Anterior cingulate cortex (tissue), 58 donors: Measurements from ENCODE around the gene MRPL53.
A peak's percentile ranks its signal among the peaks of the same experiment; 100 is the strongest.

ENCODE experiments used
- DNase-seq, 58 donors: peaks; one replicate each; lab custom pipeline; 2025; lab: John Stamatoyannopoulos, UW

Gene MRPL53

DNA sequence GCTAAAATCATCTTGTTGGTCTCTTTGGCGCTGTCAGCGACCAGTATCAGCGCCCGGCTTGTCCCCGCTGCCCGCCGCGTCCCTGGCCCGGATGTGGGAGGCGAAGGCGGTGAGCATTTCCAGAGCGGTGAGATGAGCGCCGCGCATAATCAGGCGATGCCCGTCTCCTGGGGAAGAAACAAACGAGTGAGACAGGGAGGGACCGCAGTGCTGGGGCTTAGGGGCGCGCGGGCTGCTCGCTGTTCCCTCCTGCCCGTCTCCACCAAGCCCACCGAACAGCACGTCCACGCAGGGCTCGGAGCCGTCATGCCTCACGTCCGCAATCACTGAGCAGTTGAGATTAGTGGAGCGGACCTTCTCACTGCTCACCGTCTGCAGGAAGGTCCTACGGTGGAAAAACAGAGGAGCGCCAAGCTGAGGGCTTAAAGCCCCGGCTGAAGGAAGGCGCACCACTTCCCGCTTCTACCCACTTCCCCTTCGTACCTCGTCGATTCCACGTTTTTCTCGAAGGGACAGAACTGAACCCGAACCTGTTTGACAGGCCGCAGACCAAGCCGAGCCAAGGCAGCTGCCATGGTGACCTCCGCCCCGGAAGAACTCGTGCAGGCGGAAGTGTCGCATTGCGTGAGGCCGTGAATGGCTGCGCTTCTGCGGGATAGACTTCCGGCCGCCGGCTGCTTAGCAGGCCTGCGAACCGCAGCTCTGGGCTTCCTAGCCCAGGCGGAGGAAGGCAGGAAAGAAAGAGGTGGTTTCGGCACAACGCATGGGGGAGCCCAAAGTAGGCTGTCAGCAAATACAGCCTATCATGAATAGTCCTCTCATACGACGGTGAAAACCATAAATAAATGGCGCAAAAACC, at the start of gene MRPL53:
TSS of gene MRPL53 (minus strand) at position 595 of the 859 bp plus-strand sequence. CDS start at position 575, 20 bp downstream.
- DNase-seq = peak; percentile 65 to 95 (median 89)

DNA sequence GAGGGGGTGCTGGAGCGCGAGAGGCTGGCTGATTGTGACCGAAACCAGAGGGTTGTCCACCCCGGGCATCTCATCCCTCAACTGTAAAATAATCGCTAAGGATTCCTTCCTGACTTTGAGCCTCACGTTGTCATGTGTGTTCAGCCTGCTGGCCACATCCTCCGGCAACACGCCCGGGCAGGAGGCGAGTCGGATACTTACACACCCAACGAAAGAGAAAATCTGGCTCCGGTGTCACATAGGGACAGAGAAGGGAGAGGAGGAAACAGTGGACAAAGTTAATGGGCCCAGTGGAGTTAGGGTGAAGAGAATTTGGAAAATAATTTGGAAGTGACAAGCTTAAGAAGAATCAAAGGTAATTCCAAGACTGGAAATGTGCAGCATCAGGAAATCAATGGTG, 44.2 kb upstream of the MRPL53 start:
- DNase-seq = no peak

DNA sequence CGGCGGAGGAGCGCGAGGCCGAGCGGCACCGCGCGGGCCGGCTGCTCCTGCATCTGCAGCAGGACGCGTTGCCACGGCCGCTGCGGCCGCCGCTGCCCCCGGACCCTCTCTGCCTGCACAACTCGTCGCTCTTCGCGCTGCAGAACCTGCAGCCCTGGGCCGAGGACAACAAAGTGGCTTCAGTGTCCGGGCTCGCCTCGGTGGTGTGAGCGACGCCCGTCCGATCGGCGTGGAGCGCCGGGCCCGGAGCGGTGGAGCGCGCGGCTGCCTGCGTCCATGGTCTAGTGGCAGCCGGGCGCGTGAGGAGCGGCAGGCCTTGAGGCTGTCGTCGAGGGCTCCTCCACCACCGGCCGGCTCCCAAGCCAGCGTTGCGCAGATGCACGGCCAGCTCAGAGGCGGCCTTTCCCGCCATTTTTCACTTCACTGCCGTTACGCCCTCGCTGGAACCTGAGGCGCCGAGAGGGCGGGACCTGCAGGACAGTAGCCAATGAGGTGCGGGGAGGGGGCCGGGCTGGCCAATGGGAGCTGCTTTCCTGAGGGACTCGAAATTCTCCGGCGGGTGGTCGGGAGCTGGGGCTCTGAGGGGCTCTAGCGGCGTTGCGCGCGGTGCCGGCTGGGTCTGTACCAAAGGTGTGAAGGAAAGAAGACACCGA, 43.6 kb upstream of the MRPL53 start:
- DNase-seq = peak in 16 of 58 donors; percentile 2 to 34 (median 11)

DNA sequence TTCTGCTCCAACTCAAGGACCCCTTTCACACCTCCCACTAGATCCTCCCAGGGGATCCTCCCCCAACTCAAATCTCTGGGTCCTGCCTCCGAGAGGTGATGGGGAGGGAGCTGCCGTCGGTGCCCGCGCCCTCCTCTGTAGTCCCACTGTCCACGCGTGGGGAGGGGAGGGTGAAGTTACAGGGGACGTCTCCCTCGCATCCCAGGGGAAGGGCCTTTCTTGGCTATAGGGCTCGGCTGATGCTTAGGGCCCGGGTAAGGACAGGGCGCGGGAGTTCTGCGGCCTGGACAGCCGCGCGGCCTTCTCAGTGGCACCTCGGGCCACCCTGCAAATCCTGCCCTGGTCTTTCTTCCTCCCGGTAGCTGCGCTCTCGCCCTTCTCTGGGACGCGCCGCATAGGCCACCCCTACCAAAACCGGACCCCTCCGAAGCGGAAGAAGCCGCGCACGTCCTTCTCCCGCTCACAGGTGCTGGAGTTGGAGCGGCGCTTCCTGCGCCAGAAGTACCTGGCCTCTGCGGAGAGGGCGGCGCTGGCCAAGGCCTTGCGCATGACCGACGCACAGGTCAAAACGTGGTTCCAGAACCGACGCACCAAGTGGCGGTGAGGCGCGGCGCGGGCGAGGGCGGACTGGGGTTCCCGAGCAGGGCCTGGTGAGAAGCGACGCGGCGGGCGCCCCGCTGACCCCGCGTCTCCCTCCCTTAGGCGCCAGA, 42.9 kb upstream of the MRPL53 start:
- DNase-seq = no peak

DNA sequence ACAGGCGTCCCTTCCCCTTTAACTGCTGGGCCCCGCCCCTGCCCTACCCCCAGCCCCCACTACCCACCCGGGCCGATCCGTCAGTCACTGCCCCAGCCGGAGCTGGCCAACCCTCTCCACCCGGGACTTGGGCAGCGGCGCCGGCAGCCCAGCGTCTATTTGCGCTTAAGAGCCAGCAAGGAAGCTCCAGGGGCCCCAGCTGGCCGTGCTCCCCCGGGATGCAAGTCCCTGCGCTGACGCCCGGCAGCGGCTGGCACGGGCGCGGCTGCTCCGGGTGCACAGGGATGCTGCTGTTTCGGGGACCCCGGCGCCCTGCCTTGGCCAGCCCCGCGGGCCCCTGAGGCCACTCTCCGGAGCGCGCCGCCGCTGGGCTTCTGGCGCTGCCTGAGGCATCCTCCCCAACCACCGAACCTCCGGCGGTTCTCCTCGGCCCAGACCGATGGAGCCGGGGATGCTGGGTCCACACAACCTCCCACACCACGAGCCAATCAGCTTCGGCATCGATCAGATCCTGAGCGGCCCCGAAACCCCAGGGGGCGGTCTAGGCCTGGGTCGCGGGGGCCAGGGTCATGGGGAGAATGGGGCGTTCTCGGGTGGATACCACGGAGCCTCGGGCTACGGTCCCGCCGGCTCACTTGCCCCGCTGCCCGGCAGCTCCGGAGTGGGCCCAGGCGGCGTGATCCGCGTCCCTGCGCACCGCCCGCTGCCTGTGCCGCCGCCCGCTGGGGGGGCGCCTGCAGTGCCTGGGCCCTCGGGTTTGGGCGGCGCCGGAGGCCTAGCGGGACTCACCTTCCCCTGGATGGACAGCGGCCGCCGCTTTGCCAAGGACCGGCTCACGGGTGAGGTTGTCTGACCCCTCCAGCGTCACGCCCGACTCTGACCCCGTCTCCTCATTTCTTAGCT, 42.1 kb upstream of the MRPL53 start, which contains the start of gene TLX2:
TSS of gene TLX2 (plus strand) at position 83 of the 903 bp plus-strand sequence. CDS start at position 440, 357 bp downstream.
- no peak for DNase-seq

DNA sequence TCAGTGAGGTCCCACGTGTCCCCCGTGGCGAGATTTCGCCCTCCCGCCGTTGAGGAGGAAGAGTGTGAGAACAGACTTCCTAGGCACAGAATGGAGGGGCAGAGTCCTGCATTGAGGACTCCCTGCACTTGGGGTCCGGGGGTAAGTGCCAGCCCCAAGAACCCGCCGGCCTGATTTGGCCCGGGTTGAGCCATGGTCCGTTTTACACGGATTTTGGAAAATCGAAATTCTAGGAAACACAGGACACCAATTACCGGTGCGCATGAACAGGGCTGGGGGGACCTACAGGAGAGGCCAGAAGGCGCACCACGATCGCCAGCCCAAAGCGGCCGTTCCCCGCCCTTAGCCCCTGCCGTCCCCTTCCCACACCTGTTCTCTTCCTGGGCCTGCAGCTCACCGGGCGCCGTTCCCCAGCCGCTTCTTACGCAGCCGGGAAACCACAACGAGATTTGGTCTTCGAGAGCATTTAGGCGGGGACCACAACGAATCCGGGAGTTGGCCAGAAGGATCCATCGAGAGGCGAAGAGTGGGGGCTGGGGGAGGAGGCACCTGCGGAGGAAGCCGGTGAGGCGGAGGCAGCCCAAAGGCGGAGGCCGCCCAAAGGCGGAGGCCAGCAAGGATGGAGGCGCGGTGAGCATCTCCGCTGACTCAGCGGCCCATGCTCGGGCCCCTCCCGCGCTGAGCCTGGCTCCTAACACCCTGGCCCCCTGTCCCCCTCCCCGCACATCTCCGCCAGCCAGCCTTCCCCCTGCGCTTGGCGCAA, 41.3 kb upstream of the MRPL53 start:
- no peak for DNase-seq

DNA sequence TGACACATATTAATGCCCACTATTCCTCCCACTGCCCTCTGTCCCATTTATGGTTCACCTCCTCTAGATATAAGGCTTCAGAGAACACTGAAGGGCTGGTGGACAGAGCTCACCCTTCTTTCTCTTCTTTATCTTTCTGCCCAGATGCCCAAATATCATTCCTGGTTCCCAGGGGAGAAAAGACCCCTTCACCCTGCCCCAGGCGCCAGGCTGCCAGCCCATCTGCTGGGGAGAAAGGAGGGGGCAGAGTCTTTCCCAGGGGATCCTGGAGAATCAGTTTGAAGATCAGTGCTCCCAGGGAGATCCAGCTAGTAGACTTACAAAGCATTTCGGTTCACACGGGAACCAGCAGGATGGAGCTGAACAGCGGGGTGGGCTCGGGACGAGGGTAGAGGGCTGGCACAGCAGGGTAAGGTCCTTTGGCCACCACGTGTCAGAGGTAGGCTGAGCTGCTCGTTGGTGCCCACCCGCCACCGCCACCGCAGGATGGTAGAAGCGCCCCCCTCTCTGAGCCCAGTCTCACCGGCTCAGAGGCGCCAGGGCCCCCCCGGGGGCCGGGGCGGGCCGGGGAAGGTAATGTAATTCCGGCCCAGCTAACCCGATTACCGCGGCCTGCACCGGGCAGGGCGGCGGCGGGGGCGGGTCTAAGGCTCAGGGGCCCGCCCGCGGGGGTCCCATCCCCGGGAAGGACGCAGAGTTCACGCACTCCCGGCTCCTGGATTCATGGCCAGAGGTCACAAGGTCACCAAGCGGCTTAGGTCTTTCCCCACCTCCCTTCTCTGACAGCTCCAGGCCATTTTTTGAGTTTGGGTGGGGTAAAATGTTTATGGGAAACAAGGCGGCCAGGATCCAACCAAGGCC, 40.5 kb upstream of the MRPL53 start:
- no peak for DNase-seq

DNA sequence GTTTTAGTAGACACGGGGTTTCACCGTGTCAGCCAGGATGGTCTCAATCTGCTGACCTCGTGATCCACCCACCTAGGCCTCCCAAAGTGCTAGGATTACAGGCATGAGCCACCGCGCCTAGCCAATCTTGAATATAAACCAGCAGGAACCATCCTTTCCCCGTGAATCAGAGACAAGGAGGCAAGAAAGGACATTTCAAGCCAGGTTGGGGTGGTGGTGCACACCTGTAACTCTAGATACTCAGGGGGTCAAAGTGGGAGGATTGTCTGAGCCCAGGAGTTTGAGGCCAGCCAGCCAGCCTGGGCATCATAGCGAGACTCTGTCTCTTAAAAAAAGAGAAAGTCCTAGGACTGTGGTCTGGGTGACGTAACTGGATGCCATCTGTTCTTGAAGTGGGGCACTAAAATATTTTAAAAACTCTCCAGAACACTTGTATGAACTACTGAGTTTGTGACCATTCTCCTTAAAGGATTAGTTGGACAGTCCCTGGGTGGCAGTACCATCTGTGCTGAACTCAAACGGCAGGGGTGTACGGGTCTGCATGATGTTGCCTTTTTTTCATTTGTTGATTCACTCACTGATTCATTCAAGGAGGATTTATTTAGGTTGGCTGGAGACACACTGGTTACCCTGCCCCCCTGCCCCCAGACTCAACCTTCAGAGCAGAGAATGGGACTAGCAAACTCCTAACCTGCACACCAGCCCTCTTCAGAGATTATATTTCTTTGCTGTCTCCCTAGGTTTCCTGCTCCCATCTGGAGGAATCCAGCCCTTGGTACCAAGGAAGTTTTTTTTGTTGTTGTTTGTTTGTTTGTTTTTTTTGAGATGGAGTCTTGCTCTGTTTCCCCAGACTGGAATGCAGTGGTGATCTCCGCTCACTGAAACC, 38.9 kb upstream of the MRPL53 start:
- DNase-seq = no peak

DNA sequence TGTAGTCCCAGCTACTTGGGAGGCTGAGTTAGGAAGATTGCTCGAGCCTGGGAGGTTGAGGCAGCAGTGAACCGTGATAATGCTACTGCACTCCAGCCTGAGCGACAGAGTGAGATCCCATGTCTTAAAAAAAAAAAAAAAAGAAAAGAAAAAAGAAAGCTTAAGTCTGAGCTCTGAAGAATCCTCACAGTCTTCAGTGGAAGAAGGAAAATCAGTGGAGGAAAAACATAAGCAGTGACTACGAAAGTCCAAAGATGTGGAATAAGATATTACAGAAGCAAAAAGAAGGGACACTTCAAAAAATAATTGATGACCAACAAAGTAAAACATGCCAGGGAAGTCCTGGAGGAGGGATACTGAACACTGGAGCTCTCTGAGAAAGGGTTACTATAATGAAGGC, 37.8 kb upstream of the MRPL53 start:
- DNase-seq = no peak

DNA sequence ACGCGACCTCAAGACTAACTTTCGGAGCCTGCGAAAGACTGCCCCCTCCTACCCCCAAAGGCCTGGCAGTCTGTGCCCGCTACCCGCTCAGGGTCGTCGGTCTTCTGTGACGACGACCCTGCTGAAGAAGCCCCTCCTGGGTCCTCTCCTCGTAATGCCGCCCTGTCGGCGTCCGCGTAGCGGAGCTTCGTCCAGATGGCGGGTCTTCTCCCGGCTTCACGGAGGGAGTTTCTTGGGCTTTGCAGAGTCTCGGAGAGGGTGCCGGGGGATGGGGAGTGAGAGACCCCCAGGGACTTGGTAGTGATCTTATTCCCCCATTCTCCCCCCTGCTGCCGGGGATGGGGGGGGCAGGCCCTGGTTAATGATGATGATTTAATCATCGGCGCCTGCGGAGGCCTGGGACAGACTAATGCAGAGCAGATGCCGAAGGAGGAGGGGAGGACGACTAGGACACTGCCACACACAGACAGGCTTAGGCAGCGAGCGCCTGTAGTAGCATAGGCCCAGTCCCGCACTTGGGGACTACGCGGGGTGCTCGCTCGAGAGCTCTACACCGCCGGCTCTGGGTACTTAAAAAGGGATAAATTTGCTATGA, 35.5 kb upstream of the MRPL53 start:
- peak in 20 of 58 donors; percentile 5 to 69 (median 34) for DNase-seq

DNA sequence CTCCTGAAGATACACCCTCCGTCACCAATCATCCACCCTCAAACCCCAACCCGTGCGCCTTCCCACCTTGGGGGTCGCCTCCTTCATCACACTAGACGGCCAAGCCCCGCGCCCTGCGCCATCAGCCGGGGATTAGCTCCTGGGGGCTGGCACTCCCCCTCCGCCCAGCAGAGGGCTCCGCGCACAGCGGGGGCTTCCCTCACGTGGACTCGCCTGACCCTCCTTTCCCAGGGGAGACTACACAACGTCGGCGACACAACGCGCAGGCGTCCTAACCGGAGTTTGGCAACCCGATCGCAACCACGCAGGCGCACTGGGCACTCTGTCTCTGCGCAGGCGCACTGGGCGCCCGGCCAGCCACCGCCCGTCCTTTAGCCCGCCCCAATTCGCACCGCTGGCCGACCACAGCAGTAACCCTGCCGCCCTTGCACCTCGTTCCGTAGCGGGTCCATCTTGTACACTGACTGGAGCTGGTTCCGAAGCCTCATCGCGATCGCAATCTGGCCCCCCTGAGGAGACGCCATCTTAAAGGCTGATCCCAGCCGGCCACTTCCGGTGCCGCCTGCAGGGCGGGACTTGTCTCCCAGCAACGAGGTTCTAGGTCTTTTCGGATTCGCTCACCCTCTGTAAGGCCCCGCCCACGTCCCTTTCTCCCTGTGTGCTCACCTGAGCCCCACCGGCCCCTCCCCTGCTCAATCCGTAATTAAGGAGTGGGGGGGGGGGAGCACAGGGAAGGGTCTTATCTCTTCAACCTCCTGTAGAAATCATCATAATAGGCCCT, 34.9 kb upstream of the MRPL53 start, which contains the start of gene PCGF1:
TSS of gene PCGF1 (minus strand) at position 551 of the 781 bp plus-strand sequence. CDS start at position 524, 27 bp downstream.
- peak; percentile 79 to 98 (median 94) for DNase-seq

DNA sequence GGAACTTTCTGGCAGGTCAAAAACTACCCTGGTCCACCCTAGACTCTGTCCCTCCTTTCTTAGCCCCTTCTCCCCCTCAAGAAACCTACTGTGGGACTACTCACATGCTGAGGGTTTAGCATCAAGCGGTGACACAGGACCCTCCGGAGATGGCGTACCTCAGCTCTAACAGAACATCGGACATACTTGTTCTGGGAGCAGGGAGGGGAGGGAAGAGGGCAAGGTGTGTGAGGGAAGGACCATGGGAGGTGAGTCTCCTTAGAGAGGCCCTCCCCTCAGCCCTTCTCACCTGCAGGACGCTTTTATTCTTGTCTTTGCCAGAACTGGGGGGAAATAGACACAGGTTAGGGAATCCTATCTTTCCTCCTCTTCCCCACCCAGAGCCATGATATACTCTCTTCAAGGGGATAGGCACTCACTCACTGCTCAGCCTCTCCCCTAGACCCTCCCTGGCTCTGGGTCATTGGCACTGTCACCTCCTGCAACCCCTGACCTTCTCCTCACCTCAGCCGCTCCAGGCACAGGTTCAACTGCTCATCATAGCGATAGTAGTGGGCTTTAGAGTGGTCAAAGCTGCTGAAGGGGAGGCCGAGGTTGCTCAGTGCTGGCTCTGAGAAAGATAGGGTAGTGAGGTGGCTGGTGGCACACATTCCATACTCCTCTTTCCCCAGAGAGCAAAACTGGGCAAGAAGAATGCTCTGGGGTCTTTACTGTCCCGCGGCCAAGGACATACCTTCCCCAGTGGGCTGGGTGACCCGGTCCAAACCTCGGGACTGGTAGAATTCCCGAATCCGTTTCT, 33.2 kb upstream of the MRPL53 start:
- no peak for DNase-seq

DNA sequence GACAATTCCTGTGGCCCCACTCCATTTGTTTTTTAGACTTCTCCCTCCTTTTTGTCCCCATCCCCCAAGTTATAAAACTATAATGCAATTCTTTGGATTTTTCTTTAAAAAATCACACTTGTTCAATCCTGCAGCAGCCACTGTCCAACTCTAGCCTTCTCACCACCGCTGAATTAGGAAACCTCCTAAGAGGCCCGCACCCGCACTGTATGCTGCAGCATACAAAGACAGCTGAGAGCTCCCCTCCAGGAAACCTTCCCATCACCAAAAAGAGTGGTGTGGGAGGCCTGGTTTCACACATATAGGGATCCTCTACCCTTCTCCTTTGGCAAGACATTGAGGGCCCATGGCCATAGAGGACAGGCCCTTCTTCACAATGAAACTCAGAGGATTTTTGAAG, 32.1 kb upstream of the MRPL53 start:
- DNase-seq = no peak

DNA sequence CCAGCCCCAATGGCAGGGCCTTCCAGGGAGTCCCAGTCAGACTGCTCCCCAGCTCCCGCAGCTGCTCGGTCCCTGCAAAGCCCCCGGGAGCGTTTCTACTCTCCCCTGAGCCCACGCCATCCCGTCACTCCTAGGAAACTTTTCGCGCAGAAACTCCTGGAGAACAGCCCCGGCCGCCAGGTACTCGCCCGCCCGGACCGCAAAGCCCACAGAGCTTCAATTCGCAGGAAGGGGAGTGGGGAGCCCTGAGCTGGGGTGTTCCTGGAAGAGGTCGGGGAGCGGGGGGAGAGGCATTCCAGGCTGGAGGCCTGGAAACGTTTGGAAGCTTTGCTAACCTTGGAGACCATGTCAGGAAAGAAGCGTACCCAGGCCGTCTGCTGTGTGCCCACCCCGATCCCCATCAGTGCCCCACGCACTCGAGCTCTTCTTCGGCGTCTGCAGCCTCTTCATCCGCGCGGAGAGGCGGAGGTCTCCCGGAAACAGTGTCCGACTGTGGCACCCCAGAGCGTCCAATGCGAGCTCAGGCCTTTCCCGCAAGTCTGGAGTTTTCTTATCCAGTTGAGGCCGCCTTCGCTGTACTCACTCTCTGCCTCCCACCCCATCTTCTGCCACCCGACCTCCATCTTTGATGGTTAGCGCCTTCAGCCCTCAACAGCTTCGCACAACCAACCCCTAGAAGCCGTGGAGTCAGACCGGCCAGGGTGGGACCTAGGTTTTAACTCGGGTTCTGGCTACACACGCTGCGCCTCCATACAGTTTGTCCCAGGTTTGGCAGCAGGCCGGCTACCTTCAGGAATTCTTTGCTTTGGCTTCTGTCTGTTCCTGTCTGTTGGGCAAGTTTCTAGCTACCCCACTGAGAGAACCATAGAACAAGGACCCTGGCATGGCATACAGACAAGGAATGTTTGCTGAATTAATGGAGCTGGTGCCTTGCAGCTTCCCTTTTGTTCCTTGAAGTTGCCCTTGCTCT, 31.3 kb upstream of the MRPL53 start:
- DNase-seq = no peak
